T47D (cell line): ENCODE results near the gene ENO1.
"Not testable (repeated sequence)": the region's sequence is repeated elsewhere in the genome, so short reads cannot be mapped to it uniquely, and the experiment has no call there.

Experiments used
- DNase-seq, 2 experiments: peaks; one replicate each; pipeline versions ENCODE4 v3.0.0 to v3.0.0-alpha.2; 2011 to 2012; ENCODE audit warnings: low read depth in 1 of 2, low spot score in 1 of 2
- JUND ChIP-seq: IDR thresholded peaks from 2 replicates; pipeline ENCODE4 v1.6.1; 2012; ENCODE audit warnings: low read depth
- in situ Hi-C: cut with HindIII; loops from 2 replicates; pipeline ENCODE4 v1.10.0; 2016; ENCODE audit warnings: low sequenced_read_pairs, low pct_unique_long_range_greater_than_20kb

The ENO1 gene

GRCh38 chr1:8889925-8890785, 11.7 kb upstream of the ENO1 start:
- in situ Hi-C loops: no loop called here
- DNase-seq: peak; percentile 51 to 80
- no peak for TF ChIP-seq JUND

- in situ Hi-C loops: no loop called here
- no peak for TF ChIP-seq JUND
- no peak for DNase-seq
Measured at GRCh38 chr1:8889103-8889846, 10.8 kb upstream of the ENO1 start.

GRCh38 chr1:8886589-8886988, 8.1 kb upstream of the ENO1 start:
- no peak for TF ChIP-seq JUND
- in situ Hi-C loops: no loop called here
- DNase-seq: no peak

- DNase-seq, in situ Hi-C loops: not testable (repeated sequence)
Measured at GRCh38 chr1:8886031-8886524, 7.6 kb upstream of the ENO1 start.

- DNase-seq, in situ Hi-C loops: not testable (repeated sequence)
Measured at GRCh38 chr1:8884105-8884504, 5.6 kb upstream of the ENO1 start.

- in situ Hi-C loops: no loop called here
- DNase-seq: no peak
Measured at GRCh38 chr1:8883491-8883890, 5.0 kb upstream of the ENO1 start.

GRCh38 chr1:8879922-8880676, 1.6 kb upstream of the ENO1 start:
- peak in 1 of 2 experiments; percentile 52 for DNase-seq
- no peak for TF ChIP-seq JUND
- in situ Hi-C loops: no loop called here

More at GRCh38 chr1:8883491-8883890, 5.0 kb upstream of the ENO1 start:
- no peak for TF ChIP-seq JUND

- no peak for DNase-seq
- TF ChIP-seq JUND: no peak
- in situ Hi-C loops: no loop called here
Measured at GRCh38 chr1:8879464-8879921, 1.0 kb upstream of the ENO1 start.

- TF ChIP-seq JUND: no peak
- peak; percentile 84 to 96 for DNase-seq
- in situ Hi-C loops: no loop called here
Measured at GRCh38 chr1:8878698-8879463, 395 bp upstream of the ENO1 start.

- no peak for TF ChIP-seq JUND
- DNase-seq: no peak
- in situ Hi-C loops: no loop called here
Measured at GRCh38 chr1:8876087-8876486, 2.4 kb downstream of the ENO1 start.

- TF ChIP-seq JUND: no peak
- no peak for DNase-seq
- in situ Hi-C loops: no loop called here
Measured at GRCh38 chr1:8875216-8875861, 3.1 kb downstream of the ENO1 start.
